GM12878 (cell line): ENCODE measurements around the gene ORAI1. TPM values are rescaled to one million over a fixed set of nuclear protein-coding genes. Genes with fewer than 3 reads are reported as not detected.

Source experiments
- ATAC-seq: fragments of 200-7000 bp; cut with Tn5 transposase; 3 replicates; pipeline ENCODE4 v1.9.1; 2020; ENCODE audit warnings: mild to moderate bottlenecking, moderate library complexity
- BruUV-seq: library from RNA; stranded (reverse); fragments of 400-500 nt; replicated peaks from 2 replicates; lab custom pipeline; 2021; lab: Mats Ljungman, UMichigan
- CTCF ChIA-PET: fragments of 300-600 bp; sonication (Branson Sonifier 250); formaldehyde crosslinking; extraction: SDS; loops from one replicate; lab custom pipeline; 2021; ENCODE audit warnings: inconsistent platforms; lab: Yijun Ruan, JAX
- POLR2A ChIA-PET: fragments of 350-600 bp; formaldehyde crosslinking; extraction: SDS; loops from one replicate; lab custom pipeline; 2021; ENCODE audit warnings: inconsistent platforms; lab: Charles Lee
- RAD21 ChIA-PET: fragments of 300-600 bp; sonication (Branson Sonifier 250); formaldehyde crosslinking; loops from one replicate; lab custom pipeline; 2023; ENCODE audit warnings: antibody characterized with exemption; ENCODE audit not compliant: unreplicated experiment; lab: Charles Lee
- SMC1A ChIA-PET: fragments of 300-600 bp; sonication (Branson Sonifier 250); formaldehyde crosslinking; loops from one replicate; lab custom pipeline; 2023; ENCODE audit not compliant: unreplicated experiment, uncharacterized antibody; lab: Charles Lee
- DNase-seq: peaks from one replicate; pipeline ENCODE4 v3.0.0-alpha.2; 2011; ENCODE audit warnings: low read depth, low spot score
- FAIRE-seq: peaks from 3 replicates; lab custom pipeline; 2011; peaks lifted over from hg19 to GRCh38; lab: Jason Lieb, UNC
- H2AFZ ChIP-seq: 2 replicates; pipeline ENCODE4 v1.6.0; 2011; ENCODE audit warnings: low read depth, low read length, control low read depth; ENCODE audit not compliant: control insufficient read depth
- H3K27ac ChIP-seq: 2 replicates; pipeline ENCODE4 v1.5.1; 2011; ENCODE audit warnings: control low read depth; ENCODE audit not compliant: control insufficient read depth, insufficient read depth
- H3K27me3 ChIP-seq, 2 experiments: replicated peaks in 1 of 2; 2 replicates each; pipeline versions ENCODE4 v1.6.0 to v1.6.1; 2011; ENCODE audit warnings: low read length in 1 of 2; ENCODE audit not compliant: control insufficient read depth in 2 of 2, insufficient read depth in 2 of 2
- H3K36me3 ChIP-seq, 2 experiments: 2 replicates each; pipeline ENCODE4 v1.5.1; 2011; ENCODE audit warnings: low read length in 1 of 2; ENCODE audit not compliant: control insufficient read depth in 2 of 2, insufficient read depth in 2 of 2
- H3K4me1 ChIP-seq: 2 replicates; pipeline ENCODE4 v1.6.1; 2011; ENCODE audit warnings: mild to moderate bottlenecking, low read length, moderate library complexity, mixed read lengths; ENCODE audit not compliant: control insufficient read depth, insufficient read depth
- H3K4me2 ChIP-seq: 2 replicates; pipeline ENCODE4 v1.6.0; 2011; ENCODE audit warnings: control low read depth; ENCODE audit not compliant: control insufficient read depth, insufficient read depth
- H3K4me3 ChIP-seq: fragments of 200-600 bp; sonication (generic); 2 replicates; pipeline ENCODE4 v1.5.1; 2016
- H3K79me2 ChIP-seq: 2 replicates; pipeline ENCODE4 v1.6.0; 2011; ENCODE audit warnings: low read length; ENCODE audit not compliant: control insufficient read depth, insufficient read depth
- H3K9ac ChIP-seq: 2 replicates; pipeline ENCODE4 v1.8.0; 2011; ENCODE audit warnings: low read length, control low read depth, mixed read lengths; ENCODE audit not compliant: control insufficient read depth, insufficient read depth
- H3K9me3 ChIP-seq: replicated peaks from 3 replicates; pipeline ENCODE4 v1.5.1; 2011; ENCODE audit warnings: mild to moderate bottlenecking, low read length; ENCODE audit not compliant: control insufficient read depth, insufficient read depth
- H4K20me1 ChIP-seq: 2 replicates; pipeline ENCODE4 v1.6.0; 2011; ENCODE audit not compliant: control insufficient read depth, insufficient read depth
- BACH1 ChIP-seq: fragments of 450-650 bp; IDR thresholded peaks from 2 replicates; pipeline ENCODE4 v1.6.1; 2017; ENCODE audit warnings: mild to moderate bottlenecking, borderline replicate concordance
- BMI1 ChIP-seq: fragments of 450-650 bp; IDR thresholded peaks from 2 replicates; pipeline ENCODE4 v1.6.1; 2016; ENCODE audit warnings: mild to moderate bottlenecking, moderate library complexity, borderline replicate concordance
- E4F1 ChIP-seq: fragments of 450-650 bp; IDR thresholded peaks from 2 replicates; pipeline ENCODE4 v1.6.1; 2018; ENCODE audit warnings: borderline replicate concordance, mild to moderate bottlenecking; ENCODE audit not compliant: partially characterized antibody
- EGR1 ChIP-seq, 2 experiments: IDR thresholded peaks; 1 replicate in 1 of 2; 2 replicates in 1 of 2; pipeline ENCODE4 v1.6.1; 2011 to 2012; ENCODE audit warnings: low read depth in 2 of 2, low read length in 2 of 2, borderline replicate concordance in 1 of 2, mild to moderate bottlenecking in 1 of 2, moderate library complexity in 1 of 2
- HCFC1 ChIP-seq: fragments of 150-350 bp; IDR thresholded peaks from 2 replicates; pipeline ENCODE4 v1.6.1; 2014; ENCODE audit warnings: low read length
- NBN ChIP-seq: fragments of 450-650 bp; IDR thresholded peaks from 2 replicates; pipeline ENCODE4 v1.6.1; 2016
- PAX8 ChIP-seq: fragments of 450-650 bp; IDR thresholded peaks from 2 replicates; pipeline ENCODE4 v1.6.1; 2017; ENCODE audit warnings: mild to moderate bottlenecking, moderate library complexity
- POU2F2 ChIP-seq: IDR thresholded peaks from 3 replicates; pipeline ENCODE4 v1.6.1; 2011; ENCODE audit warnings: low read depth, mild to moderate bottlenecking, low read length, borderline replicate concordance
- TCF3 ChIP-seq: IDR thresholded peaks from 2 replicates; pipeline ENCODE4 v1.6.1; 2012; ENCODE audit warnings: low read depth, mild to moderate bottlenecking, low read length, borderline replicate concordance; ENCODE audit not compliant: insufficient read depth
- USF1 ChIP-seq: IDR thresholded peaks from 2 replicates; pipeline ENCODE4 v1.6.1; 2011; ENCODE audit warnings: borderline replicate concordance, low read depth, mild to moderate bottlenecking, moderate library complexity, mixed read lengths, low read length; ENCODE audit not compliant: insufficient read depth; ENCODE audit errors: extremely low read length
- ZBTB40 ChIP-seq: fragments of 450-650 bp; IDR thresholded peaks from 2 replicates; pipeline ENCODE4 v1.6.1; 2016; ENCODE audit warnings: mild to moderate bottlenecking, moderate library complexity, borderline replicate concordance
- WGBS: methylation state at CpG from one replicate; pipeline ENCODE4 v1.1.6; 2016; ENCODE audit warnings: low lambda C conversion rate; ENCODE audit not compliant: insufficient replicate concordance, insufficient coverage; ENCODE audit errors: missing lambda C conversion rate; 5-methylcytosine and 5-hydroxymethylcytosine counted together
- in situ Hi-C: fragments of 300-500 bp; cut with MboI; formaldehyde crosslinking; loops from 9 replicates; pipeline ENCODE4 v1.14.3; 2018; ENCODE audit warnings: mixed read lengths
- intact Hi-C: fragments of 100-400 bp; cut with micrococcal nuclease; formaldehyde crosslinking; loops from one replicate; pipeline ENCODE4 v1.14.2; 2022; ENCODE audit not compliant: unreplicated experiment
- polyA plus RNA-seq, 11 experiments: library from polyadenylated mRNA; depleted of rRNA in 4 of 11; unstranded in 6 of 11; stranded (reverse) in 5 of 11; fragments of >200 nt; fragmentation: Nextera tagmentation in 4 of 11; fragmentation: Illumina TruSeq in 1 of 11; extraction: Ambion mirVana in 4 of 11; extraction: Trizol in 1 of 11; gene quantifications; 1 replicate in 1 of 11; 2 replicates in 10 of 11; pipeline versions ENCODE4 v1.2.1 to v1.2.3, GENCODE V29; 2011 to 2016; ENCODE audit warnings: inconsistent platforms in 2 of 11, missing spikeins in 2 of 11, low read depth in 1 of 11
- total RNA-seq, 4 experiments: library from RNA; depleted of rRNA in 3 of 4; stranded (reverse); fragments of >200 nt in 3 of 4; fragmentation: Illumina TruSeq in 1 of 4; extraction: Trizol in 1 of 4; gene quantifications; 2 replicates each; pipeline versions ENCODE4 v1.2.1 to v1.2.3, GENCODE V29; 2013 to 2021

The ORAI1 gene
- total and polyA plus RNA-seq, 10 of the 15 experiments (the other 5 are each of a cell fraction or from before 2014, with no cell fraction given) = 5.5 to 33.1 (median 11.8) TPM

GRCh38 chr12:121673013-121673511 is 46.7 kb downstream of the ORAI1 start:
- in situ Hi-C loops (loop anchor here (5.0 kb wide), 2 partner anchors 121 to 181 kb away; no protein-coding TSS in a partner anchor), intact Hi-C loops (no loop called here)
- Histone ChIP-seq H2AFZ (peak overlapping the region; percentile 55), H3K79me2 (no peaks in the 10 kb centered on the region), H4K20me1 (no peaks in the 10 kb centered on the region), H3K9ac (peak overlapping the region; percentile 48), H3K9me3 (no peaks in the 10 kb centered on the region), H3K27ac (peak overlapping the region; percentile 25; the same call in 1 of the 2 replicates), H3K4me3 (peak overlapping the region; percentile 60), H3K27me3 (no peaks in the 10 kb centered on the region), H3K4me1 (peaks cover 9% of the 10 kb centered on the region), H3K4me2 (peak overlapping the region; percentile 92), H3K36me3 (no peaks in the 10 kb centered on the region)
- ChIA-PET CTCF (interaction anchor here (1.1 to 1.8 kb wide), 3 partner anchors 12 to 174 kb away, joined by 3 to 8 read pairs (median 4); partner anchors contain the start of gene ORAI1), SMC1A (interaction anchor here (0.9 to 5.5 kb wide), 5 partner anchors 15 to 387 kb away, joined by 3 to 55 read pairs (median 4); no protein-coding TSS in a partner anchor), RAD21 (interaction anchor here (1.7 to 2.0 kb wide), 2 partner anchors 46 to 120 kb away, joined by 9 to 11 read pairs; partner anchors contain the start of gene ORAI1), POLR2A (interaction anchor here (1.2 to 2.4 kb wide), 4 partner anchors 44 to 142 kb away, joined by 3 to 13 read pairs (median 4); no protein-coding TSS in a partner anchor)
- no TSS peak for BruUV-seq
- 51% methylated on average over 12 of the region's 12 CpGs for WGBS
- DNase-seq (no peak), ATAC-seq (peak; percentile 11), FAIRE-seq (no peak)
- TF ChIP-seq NBN (no peak), BMI1 (no peak), PAX8 (no peak), E4F1 (no peak), BACH1 (no peak), POU2F2 (no peak), ZBTB40 (no peak), EGR1 (IDR thresholded peaks at IDR 0.05; ENCODE audit: borderline replicate concordance in 1 of 2, low read depth in 2 of 2, low read length in 2 of 2) (no peak), USF1 (no peak), TCF3 (no peak), HCFC1 (no peak)
